Esophagus squamous epithelium (tissue), 4 donors: Measurements from ENCODE around the gene VPS29.

ENCODE experiments used
- POLR2A ChIP-seq, 4 donors: fragments of 450-650 bp; IDR thresholded peaks; one replicate each; pipeline ENCODE4 v1.6.1; 2017; ENCODE audit warnings: antibody characterized with exemption in 4 of 4, mild to moderate bottlenecking in 4 of 4, moderate library complexity in 3 of 4
- TF ChIP-seq, protein P1 (sequence below), 6 experiments: fragments of 450-650 bp in 4 of 6; fragments of 200-600 bp in 2 of 6; sonication (generic) in 2 of 6; IDR thresholded peaks; one replicate each; pipeline ENCODE4 v1.5.1; 2016 to 2019; ENCODE audit warnings: antibody characterized with exemption in 6 of 6, mild to moderate bottlenecking in 4 of 6, moderate library complexity in 4 of 6

DNA sequence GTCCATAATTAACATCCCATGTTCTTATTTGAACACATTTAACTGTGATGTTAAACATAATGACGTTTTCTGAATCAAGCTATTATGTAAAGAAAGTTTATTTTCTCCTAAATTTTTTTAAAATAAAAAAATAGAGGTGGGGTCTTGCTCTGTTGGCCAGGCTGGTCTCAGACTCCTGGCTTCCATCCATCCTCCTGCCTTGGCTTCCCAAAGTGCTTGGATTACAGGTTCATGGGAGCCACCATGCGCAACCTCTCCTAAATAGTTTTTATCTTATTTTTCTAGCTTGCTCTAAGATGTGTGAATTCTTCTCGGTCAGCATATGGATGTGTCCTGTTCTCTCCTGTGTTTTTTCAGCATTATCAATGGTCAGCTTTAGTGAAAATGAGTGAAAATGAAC lies 3.4 kb upstream of the VPS29 start:
- no peak for TF ChIP-seq POLR2A (IDR thresholded peaks at IDR 0.05)
- TF ChIP-seq, protein P1, sequence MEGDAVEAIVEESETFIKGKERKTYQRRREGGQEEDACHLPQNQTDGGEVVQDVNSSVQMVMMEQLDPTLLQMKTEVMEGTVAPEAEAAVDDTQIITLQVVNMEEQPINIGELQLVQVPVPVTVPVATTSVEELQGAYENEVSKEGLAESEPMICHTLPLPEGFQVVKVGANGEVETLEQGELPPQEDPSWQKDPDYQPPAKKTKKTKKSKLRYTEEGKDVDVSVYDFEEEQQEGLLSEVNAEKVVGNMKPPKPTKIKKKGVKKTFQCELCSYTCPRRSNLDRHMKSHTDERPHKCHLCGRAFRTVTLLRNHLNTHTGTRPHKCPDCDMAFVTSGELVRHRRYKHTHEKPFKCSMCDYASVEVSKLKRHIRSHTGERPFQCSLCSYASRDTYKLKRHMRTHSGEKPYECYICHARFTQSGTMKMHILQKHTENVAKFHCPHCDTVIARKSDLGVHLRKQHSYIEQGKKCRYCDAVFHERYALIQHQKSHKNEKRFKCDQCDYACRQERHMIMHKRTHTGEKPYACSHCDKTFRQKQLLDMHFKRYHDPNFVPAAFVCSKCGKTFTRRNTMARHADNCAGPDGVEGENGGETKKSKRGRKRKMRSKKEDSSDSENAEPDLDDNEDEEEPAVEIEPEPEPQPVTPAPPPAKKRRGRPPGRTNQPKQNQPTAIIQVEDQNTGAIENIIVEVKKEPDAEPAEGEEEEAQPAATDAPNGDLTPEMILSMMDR (IDR thresholded peaks at IDR 0.05), result no peak
